B cell (primary cell): ENCODE results near the gene LRRC8E. TPM values are rescaled to one million over a fixed set of nuclear protein-coding genes. Genes with fewer than 3 reads are reported as not detected.

Source experiments
- ATAC-seq: fragments of 200-7000 bp; cut with Tn5 transposase; one replicate; pipeline ENCODE4 v1.10.0; 2021; ENCODE audit warnings: low read depth, mild to moderate bottlenecking, moderate number of reproducible peaks, moderate library complexity
- CTCF ChIA-PET: fragments of 350-600 bp; sonication (Branson Sonifier 250); formaldehyde crosslinking; loops from one replicate; lab custom pipeline; 2021; ENCODE audit warnings: antibody characterized with exemption, inconsistent platforms; lab: Charles Lee
- POLR2A ChIA-PET: fragments of 350-600 bp; sonication (Branson Sonifier 250); formaldehyde crosslinking; loops from one replicate; lab custom pipeline; 2021; ENCODE audit warnings: antibody characterized with exemption; lab: Charles Lee
- DNase-seq: peaks from one replicate; pipeline ENCODE4 v3.0.0; 2013
- H2AFZ ChIP-seq: 2 replicates; pipeline ENCODE4 v1.6.1; 2012; ENCODE audit warnings: mild to moderate bottlenecking, low read depth, low read length; ENCODE audit not compliant: insufficient read depth, poor library complexity, severe bottlenecking
- H3K27ac ChIP-seq, 2 donors: 1 replicate in 1 of 2; 2 replicates in 1 of 2; pipeline ENCODE4 v1.5.1; 2012 to 2013; ENCODE audit warnings: low read length in 2 of 2, mild to moderate bottlenecking in 2 of 2, moderate library complexity in 1 of 2
- H3K27me3 ChIP-seq, 4 experiments: fragments of 200-600 bp in 1 of 4; sonication (generic) in 1 of 4; replicated peaks in 1 of 4; 1 replicate in 2 of 4; 2 replicates in 2 of 4; pipeline versions ENCODE4 v1.6.1 to v1.7.0; 2013 to 2016; ENCODE audit warnings: low read length in 3 of 4, mild to moderate bottlenecking in 2 of 4, mixed read lengths in 1 of 4, moderate library complexity in 1 of 4; ENCODE audit not compliant: insufficient read depth in 4 of 4, control insufficient read depth in 3 of 4; ENCODE audit errors: control extremely low read depth in 1 of 4
- H3K36me3 ChIP-seq, 2 experiments: replicated peaks in 1 of 2; 1 replicate in 1 of 2; 2 replicates in 1 of 2; pipeline versions ENCODE4 v1.6.1 to v1.7.1; 2013; ENCODE audit warnings: low read length in 1 of 2; ENCODE audit not compliant: insufficient read depth in 2 of 2, control insufficient read depth in 1 of 2; ENCODE audit errors: control extremely low read depth in 1 of 2, extremely low read depth in 1 of 2
- H3K4me1 ChIP-seq, 2 donors: fragments of 200-600 bp in 1 of 2; sonication (generic) in 1 of 2; 1 replicate in 1 of 2; 2 replicates in 1 of 2; pipeline versions ENCODE4 v1.5.1 to v1.6.1; 2013 to 2017; ENCODE audit warnings: low read length in 2 of 2; ENCODE audit not compliant: control insufficient read depth in 2 of 2, insufficient read depth in 2 of 2
- H3K4me2 ChIP-seq: replicated peaks from 2 replicates; pipeline ENCODE3; 2012; ENCODE audit warnings: mild to moderate bottlenecking, low read depth, low read length; ENCODE audit not compliant: poor library complexity, severe bottlenecking
- H3K4me3 ChIP-seq, 5 experiments: fragments of 200-600 bp in 1 of 5; sonication (generic) in 1 of 5; 1 replicate in 3 of 5; 2 replicates in 2 of 5; pipeline versions ENCODE4 v1.5.1 to v1.7.0; 2011 to 2016; ENCODE audit warnings: low read length in 4 of 5, mild to moderate bottlenecking in 4 of 5, low read depth in 2 of 5, control low read depth in 1 of 5, moderate library complexity in 1 of 5; ENCODE audit not compliant: insufficient read depth in 1 of 5; ENCODE audit errors: control extremely low read depth in 1 of 5, extremely low read depth in 1 of 5
- H3K79me2 ChIP-seq: fragments of 200-600 bp; sonication (generic); one replicate; pipeline ENCODE4 v1.6.0; 2016; ENCODE audit warnings: low read length; ENCODE audit not compliant: control insufficient read depth, insufficient read depth
- H3K9ac ChIP-seq: fragments of 200-600 bp; sonication (generic); 2 replicates; pipeline ENCODE4 v1.6.1; 2017; ENCODE audit warnings: mild to moderate bottlenecking, low read length, moderate library complexity
- H3K9me3 ChIP-seq, 3 donors: one replicate each; pipeline versions ENCODE4 v1.6.1 to v1.7.1; 2013; ENCODE audit warnings: low read length in 2 of 3; ENCODE audit not compliant: control insufficient read depth in 2 of 3, insufficient read depth in 1 of 3; ENCODE audit errors: control extremely low read depth in 1 of 3
- H4K20me1 ChIP-seq: 2 replicates; pipeline ENCODE4 v1.6.0; 2012; ENCODE audit warnings: mild to moderate bottlenecking, low read length; ENCODE audit not compliant: insufficient read depth, control insufficient read depth, poor library complexity, severe bottlenecking
- H3K27ac Mint-ChIP-seq: one replicate; pipeline ENCODE4 v1.8.0; 2021; ENCODE audit warnings: mixed read lengths
- H3K27me3 Mint-ChIP-seq: one replicate; pipeline ENCODE4 v1.8.0; 2021; ENCODE audit warnings: mixed read lengths
- H3K4me1 Mint-ChIP-seq: one replicate; pipeline ENCODE4 v1.8.0; 2021; ENCODE audit warnings: mixed read lengths
- H3K4me3 Mint-ChIP-seq: one replicate; pipeline ENCODE4 v1.8.0; 2021; ENCODE audit warnings: mixed read lengths
- H3K9me3 Mint-ChIP-seq: one replicate; pipeline ENCODE4 v1.8.0; 2022; ENCODE audit warnings: mixed read lengths; ENCODE audit not compliant: insufficient read depth
- CTCF ChIP-seq: fragments of 200-600 bp; IDR thresholded peaks from one replicate; pipeline ENCODE4 v1.8.0; 2022; ENCODE audit warnings: antibody characterized with exemption, mild to moderate bottlenecking
- EZH2 ChIP-seq: IDR thresholded peaks from 2 replicates; pipeline ENCODE4 v1.6.1; 2012; ENCODE audit warnings: borderline replicate concordance, low read depth, mild to moderate bottlenecking, moderate library complexity, low read length; ENCODE audit not compliant: insufficient read depth, poor library complexity, severe bottlenecking
- WGBS: methylation state at CpG from one replicate; pipeline ENCODE4 v1.1.5; 2013; ENCODE audit warnings: missing lambda C conversion rate; ENCODE audit not compliant: insufficient coverage; 5-methylcytosine and 5-hydroxymethylcytosine counted together
- intact Hi-C: fragments of 100-400 bp; cut with micrococcal nuclease; formaldehyde crosslinking; loops from one replicate; pipeline ENCODE4 v1.10.0; 2022
- polyA plus RNA-seq: library from polyadenylated mRNA; depleted of rRNA; stranded (reverse); fragments of >200 nt; gene quantifications from 2 replicates; pipeline ENCODE4 v1.2.3, GENCODE V29; 2012
- total RNA-seq, 2 donors: library from RNA; stranded (reverse); fragments of 120-200 nt in 1 of 2; gene quantifications; 1 replicate in 1 of 2; 2 replicates in 1 of 2; pipeline versions ENCODE4 v1.2.3 to v1.2.4, GENCODE V29; 2013 to 2022

Gene LRRC8E
- total and polyA plus RNA-seq, 2 donors (not counting 1 experiment from before 2014, with no cell fraction given) = not detected

- ChIA-PET CTCF (no interaction called here), POLR2A (no interaction called here)
- Histone ChIP-seq H4K20me1 (no peaks in the 10 kb centered on the region), H3K4me2 (no peak overlapping the region), H3K4me3 (no peak overlapping the region), H3K9ac (no peak overlapping the region), H3K9me3 (no peaks in the 10 kb centered on the region), H2AFZ (no peak overlapping the region), H3K36me3 (no peaks in the 10 kb centered on the region), H3K79me2 (no peaks in the 10 kb centered on the region), H3K27ac (no peak overlapping the region), H3K27me3 (peaks cover 0 to 14% (median 1%) of the 10 kb centered on the region in 4 experiments), H3K4me1 (no peaks in the 10 kb centered on the region)
- no peak overlapping the region for H3K4me3 Mint-ChIP-seq
- H3K4me1 Mint-ChIP-seq = no peaks in the 10 kb centered on the region
- intact Hi-C loops = no loop called here
- H3K27ac Mint-ChIP-seq = no peak overlapping the region
- H3K9me3 Mint-ChIP-seq = no peaks in the 10 kb centered on the region
- WGBS = 68% methylated on average over 18 of the region's 18 CpGs
- peaks cover 21% of the 10 kb centered on the region for H3K27me3 Mint-ChIP-seq
- DNase-seq (no peak), ATAC-seq (no peak)
- TF ChIP-seq CTCF = no peak
- TF ChIP-seq EZH2 = no peak
Measured at GRCh38 chr19:7894612-7895309, 6.5 kb downstream of the LRRC8E start.

DNA sequence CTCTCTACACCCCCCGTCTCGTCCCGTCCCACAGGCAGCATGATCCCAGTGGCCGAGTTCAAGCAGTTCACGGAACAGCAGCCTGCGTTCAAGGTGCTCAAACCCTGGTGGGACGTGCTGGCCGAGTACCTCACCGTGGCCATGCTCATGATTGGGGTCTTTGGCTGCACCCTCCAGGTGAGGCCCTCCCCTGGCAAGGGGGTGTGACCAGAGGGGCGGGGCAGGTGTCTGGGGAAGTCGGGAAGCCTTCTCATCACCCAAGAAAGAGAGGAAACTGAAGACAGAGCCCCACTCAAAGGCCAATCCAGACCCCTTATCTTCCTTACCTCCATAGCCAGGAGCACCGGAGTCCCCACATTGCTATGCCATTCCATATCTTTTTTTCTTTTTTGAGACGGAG lies 7.3 kb downstream of the LRRC8E start:
- Histone ChIP-seq H4K20me1 (no peaks in the 10 kb centered on the region), H3K4me2 (no peak overlapping the region), H3K36me3 (no peaks in the 10 kb centered on the region), H2AFZ (no peak overlapping the region), H3K79me2 (no peaks in the 10 kb centered on the region), H3K27ac (no peak overlapping the region), H3K27me3 (peaks cover 0 to 14% (median 1%) of the 10 kb centered on the region in 4 experiments), H3K9me3 (no peaks in the 10 kb centered on the region), H3K9ac (no peak overlapping the region), H3K4me3 (no peak overlapping the region), H3K4me1 (no peaks in the 10 kb centered on the region)
- CTCF ChIA-PET = no interaction called here
- no peak overlapping the region for H3K4me3 Mint-ChIP-seq
- H3K27me3 Mint-ChIP-seq = peaks cover 21% of the 10 kb centered on the region
- H3K9me3 Mint-ChIP-seq = no peaks in the 10 kb centered on the region
- no peak overlapping the region for H3K27ac Mint-ChIP-seq
- WGBS = 87% methylated on average over 10 of the region's 13 CpGs
- no peak for ATAC-seq
- no peaks in the 10 kb centered on the region for H3K4me1 Mint-ChIP-seq
- TF ChIP-seq EZH2 (no peak), CTCF (no peak)
- POLR2A ChIA-PET = no interaction called here
- intact Hi-C loops = no loop called here
- DNase-seq = no peak
